ENCODE measurements around the gene GRIK3. TPM values are rescaled to one million over a fixed set of nuclear protein-coding genes. Genes with fewer than 3 reads are reported as not detected.

Gene GRIK3
- total and polyA plus RNA-seq, 2 of the 8 experiments (the other 6 are each of a cell fraction or from before 2014, with no cell fraction given), result 2.1 to 3.4 TPM

GRCh38 chr1:37038227-37039093 is 4.1 kb upstream of the GRIK3 start:
- peak overlapping the region; percentile 61 for H3K4ac ChIP-seq (replicated peaks; ENCODE audit: insufficient read length, low read depth, low read length)
- peak overlapping the region; percentile 74; the same call in 1 of the 2 replicates for H2BK15ac ChIP-seq (ENCODE audit: low read length)
- H3K4me2 ChIP-seq (ENCODE audit: insufficient read depth in 1 of 2, low read depth in 2 of 2, low read length in 2 of 2), result peak overlapping the region; percentile 65 to 96
- H3K14ac ChIP-seq (ENCODE audit: insufficient read length), result no peak overlapping the region
- H2BK120ac ChIP-seq (replicated peaks; ENCODE audit: low read depth, low read length), result peak overlapping the region; percentile 76
- H4K5ac ChIP-seq (ENCODE audit: insufficient read length, low read depth, low read length), result no peak overlapping the region
- POLR2A ChIA-PET (ENCODE audit: partially characterized antibody), result interaction anchor here (1.0 kb wide), 1 partner anchor 15 kb away, joined by 3 read pairs; no protein-coding TSS in a partner anchor
- H2BK5ac ChIP-seq (ENCODE audit: low read depth, low read length), result peak overlapping the region; percentile 82; the same call in 1 of the 2 replicates
- peak overlapping the region; percentile 36 for H4K91ac ChIP-seq (replicated peaks; ENCODE audit: insufficient read length, low read length)
- FAIRE-seq, result no peak
- peak overlapping the region; percentile 81 for H3K18ac ChIP-seq (ENCODE audit: extremely low read depth, low read length)
- H3K56ac ChIP-seq (replicated peaks; ENCODE audit: insufficient read length, low read depth, low read length), result no peak overlapping the region
- peak overlapping the region; percentile 93 for H2BK20ac ChIP-seq (ENCODE audit: low read length)
- H3K36me3 ChIP-seq (ENCODE audit: control insufficient read depth in 2 of 4, insufficient read depth in 4 of 4, low read length in 3 of 4), result no peaks in the 10 kb centered on the region; a peak in 1 of 8 replicates
- no peak overlapping the region for H3K23ac ChIP-seq (ENCODE audit: insufficient read length)
- peak overlapping the region in 2 of 4 experiments; percentile 14 to 39; a peak in 4 of 8 replicates for H3K4me3 ChIP-seq (ENCODE audit: extremely low read depth in 1 of 4, insufficient read depth in 2 of 4, low read depth in 3 of 4, low read length in 4 of 4)
- H3K23me2 ChIP-seq (ENCODE audit: low read depth, low read length), result peaks cover 21% of the 10 kb centered on the region
- CTCF ChIA-PET (ENCODE audit: partially characterized antibody), result interaction anchor here (0.6 to 1.7 kb wide), 13 partner anchors 9 to 285 kb away, joined by 3 to 4 read pairs (median 3); no protein-coding TSS in a partner anchor
- H3K27ac ChIP-seq (ENCODE audit: low read depth, low read length), result no peak overlapping the region
- peaks cover 0 to 2% of the 10 kb centered on the region in 2 experiments for H4K20me1 ChIP-seq (replicated peaks in 1 of 2; ENCODE audit: control insufficient read depth in 1 of 2, insufficient read depth in 2 of 2, low read length in 2 of 2)
- no peaks in the 10 kb centered on the region for H3K79me2 ChIP-seq (ENCODE audit: control insufficient read depth in 1 of 2, insufficient read depth in 2 of 2, low read length in 2 of 2)
- no peak overlapping the region for H4K8ac ChIP-seq (ENCODE audit: extremely low read depth, insufficient read depth, low read length)
- H2BK12ac ChIP-seq (ENCODE audit: low read depth, low read length), result peak overlapping the region; percentile 91; the same call in 1 of the 2 replicates
- H2AK5ac ChIP-seq (ENCODE audit: low read depth, low read length), result peak overlapping the region; percentile 17; the same call in 1 of the 2 replicates
- H3K79me1 ChIP-seq (ENCODE audit: low read depth, low read length), result no peaks in the 10 kb centered on the region
- no peak overlapping the region for H3K9ac ChIP-seq (replicated peaks in 1 of 4; ENCODE audit: extremely low read depth in 1 of 4, low read depth in 3 of 4, low read length in 3 of 4)
- no peak overlapping the region for H2AFZ ChIP-seq (ENCODE audit: low read length)
- no peak for DNase-seq (ENCODE audit: low read depth in 1 of 2, low spot score in 2 of 2)
- no peaks in the 10 kb centered on the region; a peak in 1 of 4 replicates for H3K9me3 ChIP-seq (ENCODE audit: insufficient read depth in 2 of 2, low read depth in 1 of 2, low read length in 1 of 2)
- WGBS, 2 experiments (ENCODE audit: extremely low coverage in 1 of 2, insufficient coverage in 1 of 2, insufficient read length in 1 of 2, insufficient replicate concordance in 2 of 2, low coverage in 1 of 2, low lambda C conversion rate in 2 of 2, missing lambda C conversion rate in 1 of 2), result 28% methylated on average over 16 of the region's 16 CpGs; no CpG with 5 or more reads in 1 of the 2 experiments
- peaks cover 13 to 30% (median 24%) of the 10 kb centered on the region in 4 experiments for H3K27me3 ChIP-seq (replicated peaks in 1 of 4; ENCODE audit: control insufficient read depth in 3 of 4, extremely low read depth in 1 of 4, insufficient read depth in 3 of 4, low read length in 3 of 4)
- H3K4me1 ChIP-seq (replicated peaks in 1 of 4; ENCODE audit: control insufficient read depth in 3 of 4, insufficient read depth in 4 of 4, low read length in 3 of 4), result peaks cover 28 to 71% (median 50%) of the 10 kb centered on the region in 4 experiments
- TF ChIP-seq ASH2L (IDR thresholded peaks at IDR 0.05; ENCODE audit: low read length) (peak; percentile 29), JUN (IDR thresholded peaks at IDR 0.05; ENCODE audit: low read depth, low read length) (no peak), NANOG (IDR thresholded peaks at IDR 0.05; ENCODE audit: insufficient read depth, low read depth, low read length, poor library complexity, severe bottlenecking) (no peak), RAD21 (IDR thresholded peaks at IDR 0.05 in 1 of 2, conservative IDR thresholded peaks at IDR 0.05 in 1 of 2; ENCODE audit: low read depth in 2 of 2, low read length in 2 of 2) (peak; percentile 62 to 74), CTCF (IDR thresholded peaks at IDR 0.05; ENCODE audit: control extremely low read depth in 1 of 3, insufficient read depth in 1 of 3, low read depth in 1 of 3, low read length in 3 of 3) (peak; percentile 45 to 52 (median 47)), YY1 (IDR thresholded peaks at IDR 0.05; ENCODE audit: low read depth, low read length) (no peak), SAP30 (IDR thresholded peaks at IDR 0.05; ENCODE audit: insufficient read depth, insufficient replicate concordance, low read length) (no peak)
